BE2C (cell line): Measurements from ENCODE around the gene CALML4.

Experiments used
- DNase-seq: peaks from one replicate; pipeline ENCODE4 v3.0.0-alpha.2; 2020
- H3K27me3 ChIP-seq: fragments of 250-450 bp; sonication (Bioruptor Pico); 2 replicates; pipeline ENCODE4 v1.5.1; 2020; ENCODE audit warnings: mild to moderate bottlenecking
- H3K36me3 ChIP-seq: fragments of 250-450 bp; sonication (Bioruptor Pico); 2 replicates; pipeline ENCODE4 v1.5.1; 2020; ENCODE audit warnings: mild to moderate bottlenecking
- H3K4me1 ChIP-seq: fragments of 250-450 bp; sonication (Bioruptor Pico); 2 replicates; pipeline ENCODE4 v1.5.1; 2020
- H3K4me3 ChIP-seq: 2 replicates; pipeline ENCODE4 v1.5.1; 2011; ENCODE audit warnings: low read depth, low read length
- H3K9me3 ChIP-seq: fragments of 250-450 bp; sonication (Bioruptor Pico); 2 replicates; pipeline ENCODE4 v1.5.1; 2020
- TF ChIP-seq, protein P1 (sequence below): IDR thresholded peaks from 2 replicates; pipeline ENCODE4 v1.5.1; 2012; ENCODE audit warnings: mild to moderate bottlenecking, low read depth, low read length

Gene CALML4

DNA sequence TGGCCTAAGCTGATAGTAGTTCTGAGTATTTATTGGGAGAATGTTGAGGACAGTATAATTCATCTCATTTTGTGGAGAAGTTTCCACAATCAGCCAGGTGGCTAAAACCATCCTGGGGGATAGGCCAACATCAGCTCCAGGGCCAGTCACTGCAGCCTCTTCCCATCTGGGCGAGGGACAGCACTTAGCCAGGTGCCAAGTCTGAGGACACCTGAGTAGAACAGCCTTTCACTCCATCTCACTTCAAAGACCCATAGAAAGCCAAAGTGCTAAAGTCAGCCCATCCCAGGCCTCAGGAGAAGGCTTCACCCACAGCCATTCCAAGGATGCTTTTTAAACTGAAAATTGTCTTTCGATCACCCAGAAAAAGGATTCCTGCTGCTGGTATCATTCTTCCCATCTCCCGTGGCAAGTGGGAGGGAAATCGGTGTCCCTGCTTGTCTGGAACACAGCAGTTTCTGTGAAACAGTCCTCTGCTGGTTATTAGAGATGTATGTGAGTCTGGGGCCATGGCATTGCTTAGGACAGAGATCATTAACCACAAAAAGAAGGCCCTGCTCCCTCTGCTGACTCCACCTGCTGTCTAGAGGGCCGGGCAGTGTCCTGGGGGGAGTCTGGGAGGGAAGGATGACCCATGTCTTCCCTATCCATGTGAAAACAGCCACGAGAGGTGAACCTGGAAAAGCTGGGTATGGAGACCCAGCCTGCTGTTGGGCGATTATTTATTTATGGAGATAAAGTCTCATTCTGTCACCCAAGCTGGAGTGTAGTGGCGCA, 9.6 kb downstream of the CALML4 start:
- peaks cover 5% of the 10 kb centered on the region for H3K4me1 ChIP-seq
- no peaks in the 10 kb centered on the region for H3K27me3 ChIP-seq
- H3K9me3 ChIP-seq: no peaks in the 10 kb centered on the region
- no peak overlapping the region for H3K4me3 ChIP-seq
- no peak for DNase-seq
- TF ChIP-seq, protein P1, sequence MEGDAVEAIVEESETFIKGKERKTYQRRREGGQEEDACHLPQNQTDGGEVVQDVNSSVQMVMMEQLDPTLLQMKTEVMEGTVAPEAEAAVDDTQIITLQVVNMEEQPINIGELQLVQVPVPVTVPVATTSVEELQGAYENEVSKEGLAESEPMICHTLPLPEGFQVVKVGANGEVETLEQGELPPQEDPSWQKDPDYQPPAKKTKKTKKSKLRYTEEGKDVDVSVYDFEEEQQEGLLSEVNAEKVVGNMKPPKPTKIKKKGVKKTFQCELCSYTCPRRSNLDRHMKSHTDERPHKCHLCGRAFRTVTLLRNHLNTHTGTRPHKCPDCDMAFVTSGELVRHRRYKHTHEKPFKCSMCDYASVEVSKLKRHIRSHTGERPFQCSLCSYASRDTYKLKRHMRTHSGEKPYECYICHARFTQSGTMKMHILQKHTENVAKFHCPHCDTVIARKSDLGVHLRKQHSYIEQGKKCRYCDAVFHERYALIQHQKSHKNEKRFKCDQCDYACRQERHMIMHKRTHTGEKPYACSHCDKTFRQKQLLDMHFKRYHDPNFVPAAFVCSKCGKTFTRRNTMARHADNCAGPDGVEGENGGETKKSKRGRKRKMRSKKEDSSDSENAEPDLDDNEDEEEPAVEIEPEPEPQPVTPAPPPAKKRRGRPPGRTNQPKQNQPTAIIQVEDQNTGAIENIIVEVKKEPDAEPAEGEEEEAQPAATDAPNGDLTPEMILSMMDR: no peak
- peaks cover 55% of the 10 kb centered on the region for H3K36me3 ChIP-seq

DNA sequence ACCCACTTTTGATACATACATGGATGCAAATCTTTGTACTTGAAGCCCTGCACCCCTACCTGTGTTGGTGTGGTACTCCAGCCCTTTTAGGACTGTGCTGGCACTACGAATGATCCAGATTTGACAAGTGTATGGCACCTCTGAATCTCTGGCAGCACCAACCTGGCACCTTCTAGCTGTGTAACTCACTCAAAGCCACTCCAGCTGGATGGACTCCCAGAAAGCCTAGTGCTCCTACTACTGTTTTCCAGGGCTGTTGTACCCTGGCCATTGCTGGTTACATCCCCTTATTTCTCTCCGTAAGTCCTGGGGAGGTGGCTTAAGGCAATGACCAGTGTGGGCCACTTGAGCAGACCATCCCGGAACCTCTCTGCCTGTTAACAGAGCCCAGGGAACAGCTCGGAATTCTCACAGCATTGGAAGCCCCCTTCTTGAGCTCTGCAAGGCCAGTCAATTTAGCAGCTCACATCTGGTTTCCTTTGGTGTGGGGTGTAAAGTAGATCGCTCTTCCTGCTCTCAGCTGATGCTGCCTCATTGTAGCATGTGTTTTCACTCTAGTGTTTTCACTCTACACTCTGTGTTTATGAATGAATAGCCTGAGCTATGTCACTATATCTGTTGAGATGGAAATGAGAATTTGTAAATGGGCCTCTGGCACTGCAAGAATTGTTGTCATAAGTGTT, 12.2 kb downstream of the CALML4 start:
- TF ChIP-seq, protein P1: no peak
- DNase-seq: no peak
- no peaks in the 10 kb centered on the region for H3K9me3 ChIP-seq
- H3K36me3 ChIP-seq: peaks cover 59% of the 10 kb centered on the region
- no peak overlapping the region for H3K4me3 ChIP-seq
- H3K4me1 ChIP-seq: peaks cover 4% of the 10 kb centered on the region; the same call in 1 of the 2 replicates
- H3K27me3 ChIP-seq: no peaks in the 10 kb centered on the region

DNA sequence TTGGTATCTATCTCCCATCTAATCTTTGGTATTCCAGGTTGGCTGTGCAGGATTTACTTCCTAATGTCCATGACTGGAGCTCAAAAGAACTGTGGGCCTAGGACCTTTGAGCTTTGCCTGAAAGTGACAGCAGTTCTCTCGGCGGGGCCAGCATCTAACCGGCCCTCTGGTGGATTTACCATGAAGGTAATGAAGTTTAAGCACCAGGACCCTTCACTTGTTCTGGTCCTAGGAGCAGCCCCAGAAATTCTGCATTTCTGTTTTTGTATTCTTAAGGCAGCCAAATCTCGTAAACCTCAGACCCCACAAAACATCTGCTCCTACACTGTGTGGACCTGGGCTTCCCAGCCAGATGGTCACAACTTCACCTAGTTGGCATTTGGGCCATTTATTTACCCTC, 13.0 kb downstream of the CALML4 start:
- H3K36me3 ChIP-seq: peaks cover 52% of the 10 kb centered on the region
- no peak overlapping the region for H3K4me3 ChIP-seq
- H3K4me1 ChIP-seq: peaks cover 6% of the 10 kb centered on the region
- H3K9me3 ChIP-seq: no peaks in the 10 kb centered on the region
- no peaks in the 10 kb centered on the region for H3K27me3 ChIP-seq
- DNase-seq: no peak
- TF ChIP-seq, protein P1: no peak

- Histone ChIP-seq H3K27me3 (no peaks in the 10 kb centered on the region), H3K9me3 (no peaks in the 10 kb centered on the region), H3K36me3 (peaks cover 48% of the 10 kb centered on the region), H3K4me1 (peaks cover 12% of the 10 kb centered on the region), H3K4me3 (no peak overlapping the region)
- no peak for DNase-seq
- TF ChIP-seq, protein P1: no peak
Measured at GRCh38 chr15:68191555-68191954, 13.6 kb downstream of the CALML4 start.

- DNase-seq: no peak
- Histone ChIP-seq H3K36me3 (peaks cover 43% of the 10 kb centered on the region), H3K9me3 (no peaks in the 10 kb centered on the region), H3K27me3 (no peaks in the 10 kb centered on the region), H3K4me3 (no peak overlapping the region), H3K4me1 (peaks cover 14% of the 10 kb centered on the region)
- TF ChIP-seq, protein P1: no peak
Measured at GRCh38 chr15:68190048-68190447, 15.1 kb downstream of the CALML4 start.

GRCh38 chr15:68188647-68189046, 16.5 kb downstream of the CALML4 start:
- peaks cover 25% of the 10 kb centered on the region for H3K4me1 ChIP-seq
- no peak overlapping the region for H3K4me3 ChIP-seq
- no peaks in the 10 kb centered on the region for H3K9me3 ChIP-seq
- TF ChIP-seq, protein P1: no peak
- no peak for DNase-seq
- peaks cover 39% of the 10 kb centered on the region for H3K36me3 ChIP-seq
- H3K27me3 ChIP-seq: no peaks in the 10 kb centered on the region
